Endothelial cell (in vitro differentiated cells): ENCODE results near the gene CLEC2L. TPM values are rescaled to one million over a fixed set of nuclear protein-coding genes. Genes with fewer than 3 reads are reported as not detected.

Experiments used
- DNase-seq: peaks from one replicate; pipeline ENCODE4 v3.0.0; 2021; ENCODE audit warnings: low spot score
- H3K27ac Mint-ChIP-seq: one replicate; pipeline ENCODE4 v1.8.0; 2021; ENCODE audit warnings: mixed read lengths, inconsistent platforms; ENCODE audit not compliant: unreplicated experiment
- H3K27me3 Mint-ChIP-seq: one replicate; pipeline ENCODE4 v1.8.0; 2021; ENCODE audit warnings: mild to moderate bottlenecking, moderate library complexity, mixed read lengths, inconsistent platforms; ENCODE audit not compliant: unreplicated experiment
- H3K36me3 Mint-ChIP-seq: one replicate; pipeline ENCODE4 v1.8.0; 2021; ENCODE audit warnings: mild to moderate bottlenecking, low read depth, mixed read lengths, inconsistent platforms; ENCODE audit not compliant: unreplicated experiment
- H3K4me1 Mint-ChIP-seq: one replicate; pipeline ENCODE4 v1.8.0; 2021; ENCODE audit warnings: mild to moderate bottlenecking, mixed read lengths, inconsistent platforms; ENCODE audit not compliant: unreplicated experiment
- H3K4me3 Mint-ChIP-seq: one replicate; pipeline ENCODE4 v1.8.0; 2021; ENCODE audit warnings: mild to moderate bottlenecking, mixed read lengths, inconsistent platforms; ENCODE audit not compliant: unreplicated experiment
- H3K9me3 Mint-ChIP-seq: one replicate; pipeline ENCODE4 v1.8.0; 2021; ENCODE audit warnings: mixed read lengths, inconsistent platforms; ENCODE audit not compliant: unreplicated experiment
- total RNA-seq: library from RNA; stranded (reverse); fragmentation: NEBNext Ultra II Directional; extraction: Animal tissue kit (Norgen Biotek cat#: 25700); gene quantifications from one replicate; pipeline ENCODE4 v1.2.1, GENCODE V29; 2021; ENCODE audit not compliant: unreplicated experiment
- TF ChIP-seq, protein P1 (sequence below): fragments of 200-600 bp; sonication (generic); IDR thresholded peaks from one replicate; pipeline ENCODE4 v1.5.0; 2021; ENCODE audit warnings: antibody characterized with exemption; ENCODE audit not compliant: unreplicated experiment

CLEC2L gene
- total RNA-seq, 1 donor from 2014 or later, result not detected

DNA sequence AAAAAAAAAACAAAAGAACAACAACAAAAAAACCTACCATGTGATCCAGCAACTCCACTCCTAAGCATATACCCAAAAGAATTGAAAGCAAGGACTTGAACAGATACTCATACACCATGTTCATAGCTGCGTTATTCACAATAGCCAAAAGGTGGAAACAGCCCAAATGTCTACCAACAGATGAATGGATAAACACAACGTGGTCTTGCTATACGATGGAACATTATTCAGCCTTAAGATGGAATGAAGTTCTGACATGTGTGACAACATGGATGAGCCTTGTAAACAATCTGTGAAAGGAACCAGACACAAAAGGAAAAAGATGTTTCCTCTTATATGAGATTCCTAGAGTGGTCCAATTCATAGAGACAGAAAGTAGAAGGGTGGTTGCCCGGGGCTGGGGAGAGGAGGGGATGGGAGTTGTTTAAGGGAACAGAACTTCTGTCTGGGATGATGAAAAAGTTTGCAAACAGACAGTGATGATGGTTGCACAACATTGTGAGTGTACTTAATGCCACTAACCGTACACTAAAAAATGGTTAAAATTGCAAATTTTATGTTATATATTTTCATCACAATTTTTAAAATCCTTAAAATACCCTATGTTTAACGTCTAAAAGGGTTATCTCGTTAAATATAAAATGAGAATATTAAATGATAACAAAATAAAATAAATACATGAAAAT is 11.6 kb downstream of the CLEC2L start:
- H3K36me3 Mint-ChIP-seq, result no peaks in the 10 kb centered on the region
- peaks cover 2% of the 10 kb centered on the region for H3K27me3 Mint-ChIP-seq
- H3K4me1 Mint-ChIP-seq, result peaks cover 28% of the 10 kb centered on the region
- DNase-seq, result no peak
- H3K27ac Mint-ChIP-seq, result no peak overlapping the region
- H3K9me3 Mint-ChIP-seq, result no peaks in the 10 kb centered on the region
- H3K4me3 Mint-ChIP-seq, result no peak overlapping the region
- TF ChIP-seq, protein P1, sequence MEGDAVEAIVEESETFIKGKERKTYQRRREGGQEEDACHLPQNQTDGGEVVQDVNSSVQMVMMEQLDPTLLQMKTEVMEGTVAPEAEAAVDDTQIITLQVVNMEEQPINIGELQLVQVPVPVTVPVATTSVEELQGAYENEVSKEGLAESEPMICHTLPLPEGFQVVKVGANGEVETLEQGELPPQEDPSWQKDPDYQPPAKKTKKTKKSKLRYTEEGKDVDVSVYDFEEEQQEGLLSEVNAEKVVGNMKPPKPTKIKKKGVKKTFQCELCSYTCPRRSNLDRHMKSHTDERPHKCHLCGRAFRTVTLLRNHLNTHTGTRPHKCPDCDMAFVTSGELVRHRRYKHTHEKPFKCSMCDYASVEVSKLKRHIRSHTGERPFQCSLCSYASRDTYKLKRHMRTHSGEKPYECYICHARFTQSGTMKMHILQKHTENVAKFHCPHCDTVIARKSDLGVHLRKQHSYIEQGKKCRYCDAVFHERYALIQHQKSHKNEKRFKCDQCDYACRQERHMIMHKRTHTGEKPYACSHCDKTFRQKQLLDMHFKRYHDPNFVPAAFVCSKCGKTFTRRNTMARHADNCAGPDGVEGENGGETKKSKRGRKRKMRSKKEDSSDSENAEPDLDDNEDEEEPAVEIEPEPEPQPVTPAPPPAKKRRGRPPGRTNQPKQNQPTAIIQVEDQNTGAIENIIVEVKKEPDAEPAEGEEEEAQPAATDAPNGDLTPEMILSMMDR, result no peak

DNA sequence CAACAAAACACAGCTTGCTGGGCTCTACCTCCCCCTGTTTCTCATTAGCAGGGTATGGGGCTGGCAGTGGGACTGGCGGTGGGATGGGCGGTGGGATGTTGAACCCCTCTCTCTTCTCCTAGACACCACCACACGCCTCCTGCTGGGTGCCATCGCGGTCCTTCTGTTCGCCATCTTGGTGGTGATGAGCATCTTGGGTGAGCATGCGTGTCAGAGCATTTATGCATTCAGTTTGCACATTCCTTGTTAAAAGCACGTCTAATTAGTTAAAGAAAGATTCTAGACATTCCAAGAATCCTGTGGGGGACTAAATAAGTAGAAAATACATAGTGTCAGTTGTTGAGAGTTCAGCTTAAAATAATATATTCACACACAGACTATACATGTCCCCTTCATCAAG is 12.7 kb downstream of the CLEC2L start:
- no peak for DNase-seq
- Mint-ChIP-seq H3K27me3 (peaks cover 2% of the 10 kb centered on the region), H3K4me3 (no peak overlapping the region), H3K27ac (no peak overlapping the region), H3K9me3 (no peaks in the 10 kb centered on the region), H3K4me1 (peaks cover 28% of the 10 kb centered on the region), H3K36me3 (no peaks in the 10 kb centered on the region)
- TF ChIP-seq, protein P1, result no peak

DNA sequence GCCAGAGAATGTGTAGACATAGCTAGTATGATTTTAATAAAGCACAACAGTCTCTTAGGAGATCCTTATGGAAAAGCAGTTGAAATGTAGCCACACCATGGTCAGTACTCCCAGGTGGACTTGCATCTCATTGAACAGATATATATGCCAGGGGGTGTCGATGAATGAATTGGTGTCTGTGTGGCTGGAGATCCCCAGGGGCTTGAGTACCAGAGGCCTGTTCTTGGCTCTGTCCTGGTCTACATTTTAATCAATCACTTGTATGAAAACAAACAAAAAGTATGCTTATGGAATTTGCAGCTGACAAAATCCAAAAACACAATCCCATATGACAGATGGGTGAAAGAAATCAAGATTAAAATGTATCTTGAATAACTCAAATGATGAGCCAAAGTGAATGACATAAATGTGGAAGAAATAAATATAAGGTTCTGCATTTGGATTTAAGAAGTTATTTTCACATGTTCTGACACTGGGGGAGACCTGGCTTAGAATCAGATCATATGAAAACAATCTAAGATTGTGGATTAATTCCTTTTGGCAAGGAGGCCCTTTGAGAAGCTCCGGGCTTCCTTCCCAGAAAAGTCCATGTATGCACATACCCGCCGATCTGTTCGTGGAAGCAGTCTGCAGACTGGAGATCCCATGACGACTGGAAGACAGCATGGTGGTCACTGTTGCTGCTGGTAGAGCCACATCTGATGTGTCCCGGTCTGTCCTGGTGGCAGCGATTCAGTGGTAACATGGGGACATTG is 15.6 kb downstream of the CLEC2L start:
- Mint-ChIP-seq H3K4me3 (no peak overlapping the region), H3K9me3 (no peaks in the 10 kb centered on the region), H3K4me1 (peaks cover 24% of the 10 kb centered on the region), H3K27ac (no peak overlapping the region), H3K27me3 (peaks cover 4% of the 10 kb centered on the region), H3K36me3 (no peaks in the 10 kb centered on the region)
- TF ChIP-seq, protein P1, result no peak
- DNase-seq, result no peak

DNA sequence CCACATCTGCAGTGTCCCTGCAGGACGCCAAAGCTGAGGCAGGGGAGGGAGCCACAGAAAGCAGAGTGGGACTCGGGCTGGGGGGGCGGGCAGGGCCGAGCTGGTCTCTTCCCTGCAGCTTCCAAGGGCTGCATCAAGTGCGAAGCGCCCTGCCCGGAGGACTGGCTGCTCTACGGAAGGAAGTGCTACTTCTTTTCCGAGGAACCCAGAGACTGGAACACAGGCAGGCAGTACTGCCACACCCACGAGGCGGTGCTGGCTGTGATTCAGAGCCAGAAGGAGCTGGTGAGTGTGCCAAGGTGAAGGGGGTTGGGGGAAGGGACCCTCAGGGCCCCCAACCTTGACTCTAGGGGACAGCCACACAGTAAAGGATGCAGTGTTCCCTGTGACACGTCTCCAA is 16.7 kb downstream of the CLEC2L start:
- no peak for DNase-seq
- no peaks in the 10 kb centered on the region for H3K36me3 Mint-ChIP-seq
- TF ChIP-seq, protein P1, result no peak
- H3K4me1 Mint-ChIP-seq, result peaks cover 16% of the 10 kb centered on the region
- H3K4me3 Mint-ChIP-seq, result no peak overlapping the region
- H3K9me3 Mint-ChIP-seq, result no peaks in the 10 kb centered on the region
- H3K27me3 Mint-ChIP-seq, result peaks cover 4% of the 10 kb centered on the region
- H3K27ac Mint-ChIP-seq, result no peak overlapping the region
